BE2C (cell line): ENCODE results near the gene POLR2M.

ENCODE experiments used
- DNase-seq: peaks from one replicate; pipeline ENCODE4 v3.0.0-alpha.2; 2020
- H3K27me3 ChIP-seq: fragments of 250-450 bp; sonication (Bioruptor Pico); 2 replicates; pipeline ENCODE4 v1.5.1; 2020; ENCODE audit warnings: mild to moderate bottlenecking
- H3K36me3 ChIP-seq: fragments of 250-450 bp; sonication (Bioruptor Pico); 2 replicates; pipeline ENCODE4 v1.5.1; 2020; ENCODE audit warnings: mild to moderate bottlenecking
- H3K4me1 ChIP-seq: fragments of 250-450 bp; sonication (Bioruptor Pico); 2 replicates; pipeline ENCODE4 v1.5.1; 2020
- H3K4me3 ChIP-seq: 2 replicates; pipeline ENCODE4 v1.5.1; 2011; ENCODE audit warnings: low read depth, low read length
- H3K9me3 ChIP-seq: fragments of 250-450 bp; sonication (Bioruptor Pico); 2 replicates; pipeline ENCODE4 v1.5.1; 2020
- TF ChIP-seq, protein P1 (sequence below): IDR thresholded peaks from 2 replicates; pipeline ENCODE4 v1.5.1; 2012; ENCODE audit warnings: mild to moderate bottlenecking, low read depth, low read length

Gene POLR2M

DNA sequence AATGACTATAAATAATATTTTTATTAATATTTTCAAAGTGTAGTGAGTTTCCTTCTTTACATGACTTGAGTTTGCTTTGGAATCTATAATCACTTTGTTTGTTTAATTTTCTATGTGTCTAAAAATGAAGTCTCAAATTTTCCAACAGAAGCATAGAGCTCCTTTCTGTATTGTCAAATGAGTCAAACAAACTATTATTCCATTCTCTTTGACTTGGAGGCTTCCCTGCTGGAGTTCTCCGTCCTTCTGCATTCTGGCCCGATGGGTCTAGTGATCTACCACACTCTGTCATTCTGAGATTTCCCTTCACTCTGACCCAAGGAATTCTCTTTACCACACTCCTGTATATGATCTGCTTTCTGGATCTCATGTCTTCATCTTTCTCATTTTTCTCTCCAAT is 30.1 kb downstream of the POLR2M start:
- H3K27me3 ChIP-seq, result no peaks in the 10 kb centered on the region
- no peaks in the 10 kb centered on the region for H3K36me3 ChIP-seq
- no peaks in the 10 kb centered on the region; the same call in none of the 2 replicates for H3K4me1 ChIP-seq
- TF ChIP-seq, protein P1, sequence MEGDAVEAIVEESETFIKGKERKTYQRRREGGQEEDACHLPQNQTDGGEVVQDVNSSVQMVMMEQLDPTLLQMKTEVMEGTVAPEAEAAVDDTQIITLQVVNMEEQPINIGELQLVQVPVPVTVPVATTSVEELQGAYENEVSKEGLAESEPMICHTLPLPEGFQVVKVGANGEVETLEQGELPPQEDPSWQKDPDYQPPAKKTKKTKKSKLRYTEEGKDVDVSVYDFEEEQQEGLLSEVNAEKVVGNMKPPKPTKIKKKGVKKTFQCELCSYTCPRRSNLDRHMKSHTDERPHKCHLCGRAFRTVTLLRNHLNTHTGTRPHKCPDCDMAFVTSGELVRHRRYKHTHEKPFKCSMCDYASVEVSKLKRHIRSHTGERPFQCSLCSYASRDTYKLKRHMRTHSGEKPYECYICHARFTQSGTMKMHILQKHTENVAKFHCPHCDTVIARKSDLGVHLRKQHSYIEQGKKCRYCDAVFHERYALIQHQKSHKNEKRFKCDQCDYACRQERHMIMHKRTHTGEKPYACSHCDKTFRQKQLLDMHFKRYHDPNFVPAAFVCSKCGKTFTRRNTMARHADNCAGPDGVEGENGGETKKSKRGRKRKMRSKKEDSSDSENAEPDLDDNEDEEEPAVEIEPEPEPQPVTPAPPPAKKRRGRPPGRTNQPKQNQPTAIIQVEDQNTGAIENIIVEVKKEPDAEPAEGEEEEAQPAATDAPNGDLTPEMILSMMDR, result no peak
- no peaks in the 10 kb centered on the region for H3K9me3 ChIP-seq
- no peak for DNase-seq
- H3K4me3 ChIP-seq, result no peak overlapping the region

DNA sequence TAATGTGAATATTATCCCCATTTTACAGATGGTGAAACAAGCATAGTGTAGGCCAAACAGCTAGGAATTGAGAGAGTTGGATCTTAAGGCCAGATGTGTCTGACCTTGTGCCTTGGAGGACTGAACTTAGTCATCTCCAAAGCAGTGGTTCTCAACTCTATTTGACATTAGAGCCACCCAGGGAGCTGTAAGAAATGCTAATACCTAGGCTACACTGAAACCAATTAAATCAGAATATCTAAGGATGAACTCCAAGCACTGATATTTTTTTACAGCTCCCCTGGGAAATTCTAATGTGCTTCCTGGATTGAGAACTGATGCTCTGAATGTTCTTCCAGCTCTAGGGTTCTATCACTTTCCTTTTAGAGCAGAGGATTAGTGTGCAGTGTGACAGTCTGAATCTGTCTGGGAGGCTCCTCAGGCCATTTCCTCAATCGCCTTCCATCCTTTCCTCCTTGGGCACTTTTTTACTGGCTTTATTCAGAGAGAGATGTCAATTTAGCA is 32.3 kb downstream of the POLR2M start:
- H3K9me3 ChIP-seq, result no peaks in the 10 kb centered on the region
- DNase-seq, result no peak
- TF ChIP-seq, protein P1, result no peak
- H3K4me3 ChIP-seq, result no peak overlapping the region
- no peaks in the 10 kb centered on the region; the same call in 1 of the 2 replicates for H3K4me1 ChIP-seq
- H3K27me3 ChIP-seq, result no peaks in the 10 kb centered on the region
- H3K36me3 ChIP-seq, result no peaks in the 10 kb centered on the region

DNA sequence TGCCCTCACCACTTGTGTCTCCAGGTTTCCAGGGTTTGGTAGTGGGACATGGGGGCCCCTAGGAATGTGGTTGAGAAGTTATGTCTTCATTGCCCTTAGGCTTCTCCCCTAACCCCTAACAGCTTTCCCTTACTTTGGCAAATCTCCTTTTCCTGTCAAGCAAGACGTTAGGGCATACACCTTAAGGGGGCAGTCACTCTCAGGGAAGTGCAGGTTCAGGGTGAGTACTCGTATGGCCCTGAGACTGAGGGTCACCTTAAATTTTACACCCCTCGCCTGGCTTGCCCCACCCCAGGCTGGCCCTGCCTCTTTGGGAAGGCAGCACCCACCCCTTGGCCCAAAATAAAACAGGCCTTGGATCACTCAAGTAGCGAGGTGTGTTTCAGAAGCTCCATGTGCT is 33.5 kb downstream of the POLR2M start:
- Histone ChIP-seq H3K36me3 (no peaks in the 10 kb centered on the region), H3K4me1 (no peaks in the 10 kb centered on the region), H3K27me3 (no peaks in the 10 kb centered on the region), H3K9me3 (no peaks in the 10 kb centered on the region), H3K4me3 (no peak overlapping the region)
- DNase-seq, result no peak
- TF ChIP-seq, protein P1, result no peak

DNA sequence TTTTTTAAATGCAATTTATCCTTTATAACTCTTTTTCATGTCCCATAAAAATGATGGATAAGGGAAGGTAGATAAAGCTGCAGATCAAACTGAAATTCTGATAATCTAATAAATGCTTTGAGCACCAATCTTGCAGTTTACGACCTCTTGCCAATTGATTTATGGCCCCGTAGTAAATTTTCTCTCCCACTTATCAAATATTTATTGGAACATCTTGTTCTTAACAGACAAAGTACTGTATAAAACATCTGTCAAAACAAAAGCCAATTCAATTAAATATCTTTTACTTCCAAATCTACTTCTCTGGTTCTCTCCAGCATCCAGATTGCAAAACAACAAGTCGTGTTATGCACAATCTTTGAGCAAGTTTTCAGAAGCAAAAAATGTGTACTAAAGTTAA is 34.6 kb downstream of the POLR2M start:
- H3K9me3 ChIP-seq, result no peaks in the 10 kb centered on the region
- TF ChIP-seq, protein P1, result no peak
- no peaks in the 10 kb centered on the region for H3K27me3 ChIP-seq
- no peak overlapping the region for H3K4me3 ChIP-seq
- DNase-seq, result no peak
- H3K4me1 ChIP-seq, result no peaks in the 10 kb centered on the region
- no peaks in the 10 kb centered on the region for H3K36me3 ChIP-seq

DNA sequence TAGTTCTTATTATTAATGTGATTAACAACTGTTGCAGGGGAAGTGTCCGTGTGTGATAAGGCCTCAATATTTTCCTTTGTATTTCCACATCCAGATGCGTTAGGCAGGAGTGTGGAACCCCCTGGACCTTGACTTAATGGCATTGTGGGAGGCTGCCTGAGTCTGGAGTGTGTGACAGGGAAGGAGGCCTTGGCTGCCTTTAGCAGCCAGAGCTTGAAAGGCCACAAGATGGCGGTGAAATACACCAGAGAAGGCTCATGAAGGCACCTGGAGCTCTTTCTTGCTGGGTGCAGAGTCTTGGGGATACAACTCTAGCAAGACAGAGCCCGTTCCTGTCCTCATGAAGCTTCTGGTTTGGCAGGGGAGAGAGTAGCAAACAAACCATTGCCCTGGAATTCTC is 36.9 kb downstream of the POLR2M start:
- TF ChIP-seq, protein P1, result peak; percentile 46
- DNase-seq, result peak; percentile 18
- Histone ChIP-seq H3K27me3 (no peaks in the 10 kb centered on the region), H3K4me3 (no peak overlapping the region), H3K9me3 (no peaks in the 10 kb centered on the region), H3K4me1 (no peaks in the 10 kb centered on the region), H3K36me3 (no peaks in the 10 kb centered on the region)

- no peak for DNase-seq
- no peaks in the 10 kb centered on the region for H3K27me3 ChIP-seq
- H3K4me3 ChIP-seq, result no peak overlapping the region
- peaks cover 7% of the 10 kb centered on the region for H3K4me1 ChIP-seq
- H3K9me3 ChIP-seq, result no peaks in the 10 kb centered on the region
- TF ChIP-seq, protein P1, result no peak
- no peaks in the 10 kb centered on the region for H3K36me3 ChIP-seq
Observed at GRCh38 chr15:57746786-57747185, 40.3 kb downstream of the POLR2M start.
